HCT116 (cell line): ENCODE results near the gene SPEF2. TPM values are rescaled to one million over a fixed set of nuclear protein-coding genes. Genes with fewer than 3 reads are reported as not detected.

ENCODE experiments used
- ATAC-seq: fragments of 200-7000 bp; cut with Tn5 transposase; 2 replicates; pipeline ENCODE4 v1.9.1; 2020; ENCODE audit warnings: mild to moderate bottlenecking, moderate library complexity
- BruUV-seq: library from RNA; stranded (reverse); fragments of 400-500 nt; replicated peaks from 2 replicates; lab custom pipeline; 2021; lab: Mats Ljungman, UMichigan
- CTCF ChIA-PET: fragments of 300-600 bp; sonication (Branson Sonifier 250); formaldehyde crosslinking; loops from one replicate; lab custom pipeline; 2021; ENCODE audit warnings: antibody characterized with exemption; lab: Charles Lee
- POLR2A ChIA-PET: fragments of 300-600, 350-600 bp; sonication (Branson Sonifier 250); formaldehyde crosslinking; loops from one replicate; lab custom pipeline; 2021; ENCODE audit warnings: antibody characterized with exemption; lab: Charles Lee
- RAD21 ChIA-PET, 2 experiments: fragments of 300-600 bp; sonication (Branson Sonifier 250); formaldehyde crosslinking; loops; one replicate each; lab custom pipeline; 2023; ENCODE audit warnings: low total read pairs in 2 of 2; ENCODE audit not compliant: uncharacterized antibody in 2 of 2, unreplicated experiment in 2 of 2, low non-redundant PET in 1 of 2; lab: Charles Lee
- DNase-seq: peaks from one replicate; pipeline ENCODE4 v3.0.0-alpha.2; 2010; ENCODE audit warnings: low read depth, low spot score
- H2AFZ ChIP-seq: fragments of 200-600 bp; shearing (Covaris generic), sonication (generic); 2 replicates; pipeline ENCODE4 v1.6.1; 2017; ENCODE audit warnings: low read depth, mixed run types, mixed read lengths, antibody characterized with exemption, low read length; ENCODE audit not compliant: poor library complexity, severe bottlenecking
- H3K27ac ChIP-seq: 2 replicates; pipeline ENCODE4 v1.5.1; 2012; ENCODE audit warnings: low read depth, low read length
- H3K27me3 ChIP-seq: fragments of 200-600 bp; sonication (generic); 2 replicates; pipeline ENCODE4 v1.6.1; 2016; ENCODE audit warnings: mixed run types, low read length, mixed read lengths; ENCODE audit not compliant: insufficient read depth
- H3K36me3 ChIP-seq, 2 experiments: fragments of 200-500 bp in 1 of 2; fragments of 200-600 bp in 1 of 2; sonication (Bioruptor generic) in 1 of 2; sonication (generic) in 1 of 2; 2 replicates each; pipeline versions ENCODE4 v1.5.1 to v1.6.1; 2014 to 2016; ENCODE audit warnings: low read length in 2 of 2, inconsistent platforms in 1 of 2, mixed read lengths in 1 of 2, mixed run types in 1 of 2; ENCODE audit not compliant: insufficient read depth in 2 of 2, control insufficient read depth in 1 of 2
- H3K4me1 ChIP-seq, 2 experiments: fragments of 200-600 bp in 1 of 2; sonication (generic) in 1 of 2; 2 replicates each; pipeline versions ENCODE4 v1.5.1 to v1.6.1; 2012 to 2017; ENCODE audit warnings: low read length in 2 of 2, inconsistent platforms in 1 of 2, mild to moderate bottlenecking in 1 of 2, mixed read lengths in 1 of 2, mixed run types in 1 of 2, moderate library complexity in 1 of 2; ENCODE audit not compliant: insufficient read depth in 2 of 2, control insufficient read depth in 1 of 2
- H3K4me2 ChIP-seq: fragments of 200-600 bp; sonication (generic); 2 replicates; pipeline ENCODE4 v1.6.1; 2017; ENCODE audit warnings: mixed run types, low read length, mixed read lengths
- H3K4me3 ChIP-seq, 2 experiments: fragments of 200-600 bp in 1 of 2; sonication (generic) in 1 of 2; replicated peaks in 1 of 2; 2 replicates each; pipeline ENCODE4 v1.5.1; 2011 to 2016; ENCODE audit warnings: low read length in 2 of 2, control low read depth in 1 of 2, low read depth in 1 of 2, mild to moderate bottlenecking in 1 of 2, mixed read lengths in 1 of 2, mixed run types in 1 of 2
- H3K79me2 ChIP-seq: fragments of 200-600 bp; sonication (generic); 2 replicates; pipeline ENCODE4 v1.6.1; 2017; ENCODE audit warnings: mild to moderate bottlenecking, mixed run types, low read length, moderate library complexity, mixed read lengths; ENCODE audit not compliant: insufficient read depth
- H3K9ac ChIP-seq: fragments of 200-600 bp; sonication (generic); 2 replicates; pipeline ENCODE4 v1.6.1; 2016; ENCODE audit warnings: low read length, mixed read lengths
- H3K9me2 ChIP-seq: fragments of 200-600 bp; sonication (generic), shearing (Covaris generic); 2 replicates; pipeline ENCODE4 v1.6.1; 2017; ENCODE audit warnings: mixed run types, mild to moderate bottlenecking, moderate library complexity; ENCODE audit not compliant: insufficient read depth
- H3K9me3 ChIP-seq, 2 experiments: fragments of 200-500 bp in 1 of 2; fragments of 200-600 bp in 1 of 2; sonication (Bioruptor generic) in 1 of 2; sonication (generic) in 1 of 2; 2 replicates each; pipeline ENCODE4 v1.6.1; 2014 to 2017; ENCODE audit warnings: low read length in 2 of 2, mixed read lengths in 2 of 2, inconsistent platforms in 1 of 2, low read depth in 1 of 2, mild to moderate bottlenecking in 1 of 2, mixed run types in 1 of 2, moderate library complexity in 1 of 2; ENCODE audit not compliant: control insufficient read depth in 1 of 2, insufficient read depth in 1 of 2
- H4K20me1 ChIP-seq: fragments of 200-600 bp; sonication (generic), shearing (Covaris generic); 2 replicates; pipeline ENCODE4 v1.6.1; 2017; ENCODE audit warnings: mixed run types, mild to moderate bottlenecking, moderate library complexity; ENCODE audit not compliant: insufficient read depth
- ATF3 ChIP-seq: IDR thresholded peaks from 2 replicates; pipeline ENCODE4 v1.6.1; 2012
- CBX3 ChIP-seq: IDR thresholded peaks from 2 replicates; pipeline ENCODE4 v1.6.1; 2012; ENCODE audit warnings: low read depth
- CTCF ChIP-seq, 3 experiments: fragments of 200-600 bp in 1 of 3; sonication (generic) in 1 of 3; IDR thresholded peaks in 2 of 3; conservative IDR thresholded peaks in 1 of 3; 2 replicates each; pipeline ENCODE4 v1.5.1; 2012 to 2017; ENCODE audit warnings: low read depth in 2 of 3, low read length in 2 of 3, antibody characterized with exemption in 1 of 3, borderline replicate concordance in 1 of 3, control low read depth in 1 of 3, mild to moderate bottlenecking in 1 of 3, mixed read lengths in 1 of 3, mixed run types in 1 of 3, moderate library complexity in 1 of 3; ENCODE audit not compliant: insufficient read depth in 1 of 3
- ELF1 ChIP-seq: IDR thresholded peaks from 2 replicates; pipeline ENCODE4 v1.6.1; 2012; ENCODE audit warnings: low read depth, borderline replicate concordance
- EZH2 ChIP-seq: fragments of 200-600 bp; sonication (generic); IDR thresholded peaks from 2 replicates; pipeline ENCODE4 v1.6.1; 2017; ENCODE audit warnings: antibody characterized with exemption, mixed run types
- EZH2phosphoT487 ChIP-seq: fragments of 200-600 bp; IDR thresholded peaks from 2 replicates; pipeline ENCODE4 v1.6.1; 2018; ENCODE audit warnings: antibody characterized with exemption, borderline replicate concordance
- FOSL1 ChIP-seq: IDR thresholded peaks from 2 replicates; pipeline ENCODE4 v1.6.1; 2012; ENCODE audit warnings: low read depth
- JUND ChIP-seq: IDR thresholded peaks from 2 replicates; pipeline ENCODE4 v1.6.1; 2012
- MAX ChIP-seq: IDR thresholded peaks from 2 replicates; pipeline ENCODE4 v1.6.1; 2012
- POLR2A ChIP-seq: IDR thresholded peaks from 2 replicates; pipeline ENCODE4 v1.7.0; 2011; ENCODE audit warnings: borderline replicate concordance; ENCODE audit not compliant: insufficient read depth, insufficient read length; ENCODE audit errors: extremely low read depth
- POLR2AphosphoS5 ChIP-seq: IDR thresholded peaks from 2 replicates; pipeline ENCODE4 v1.6.1; 2011; ENCODE audit warnings: mild to moderate bottlenecking, low read depth, low read length, moderate library complexity
- RAD21 ChIP-seq: IDR thresholded peaks from 2 replicates; pipeline ENCODE4 v1.6.1; 2012; ENCODE audit warnings: low read depth, mild to moderate bottlenecking
- REST ChIP-seq: IDR thresholded peaks from 2 replicates; pipeline ENCODE4 v1.6.1; 2012; ENCODE audit warnings: low read depth
- SIN3A ChIP-seq: IDR thresholded peaks from 2 replicates; pipeline ENCODE4 v1.6.1; 2012; ENCODE audit warnings: low read depth
- SP1 ChIP-seq: IDR thresholded peaks from 2 replicates; pipeline ENCODE4 v1.6.1; 2012; ENCODE audit warnings: low read depth
- TCF7L2 ChIP-seq: IDR thresholded peaks from 2 replicates; pipeline ENCODE4 v1.7.0; 2011; ENCODE audit warnings: borderline replicate concordance, inconsistent platforms; ENCODE audit not compliant: insufficient read depth, insufficient read length; ENCODE audit errors: extremely low read depth
- YY1 ChIP-seq: IDR thresholded peaks from 2 replicates; pipeline ENCODE4 v1.6.1; 2011; ENCODE audit warnings: low read length, low read depth, moderate library complexity, mild to moderate bottlenecking; ENCODE audit not compliant: insufficient replicate concordance; ENCODE audit errors: extremely low read depth
- ZBTB33 ChIP-seq: IDR thresholded peaks from 2 replicates; pipeline ENCODE4 v1.6.1; 2011; ENCODE audit warnings: mild to moderate bottlenecking, low read length, moderate library complexity; ENCODE audit not compliant: insufficient replicate concordance; ENCODE audit errors: extremely low read depth
- ZFX ChIP-seq: fragments of 450-650 bp; IDR thresholded peaks from 2 replicates; pipeline ENCODE4 v1.6.1; 2017
- ZNF274 ChIP-seq: fragments of 200-500 bp; sonication (Bioruptor generic); IDR thresholded peaks from 2 replicates; pipeline ENCODE4 v1.6.1; 2014; ENCODE audit warnings: mild to moderate bottlenecking, low read depth, low read length, inconsistent platforms
- intact Hi-C: fragments of 100-400 bp; cut with micrococcal nuclease; formaldehyde crosslinking; loops from 2 replicates; pipeline ENCODE4 v1.10.0; 2022
- total RNA-seq: library from RNA; stranded (reverse); gene quantifications from one replicate; pipeline ENCODE4 v1.2.1, GENCODE V29; 2021; ENCODE audit not compliant: unreplicated experiment

Gene SPEF2
- total RNA-seq, 1 experiment from 2014 or later: 4.6 TPM

DNA sequence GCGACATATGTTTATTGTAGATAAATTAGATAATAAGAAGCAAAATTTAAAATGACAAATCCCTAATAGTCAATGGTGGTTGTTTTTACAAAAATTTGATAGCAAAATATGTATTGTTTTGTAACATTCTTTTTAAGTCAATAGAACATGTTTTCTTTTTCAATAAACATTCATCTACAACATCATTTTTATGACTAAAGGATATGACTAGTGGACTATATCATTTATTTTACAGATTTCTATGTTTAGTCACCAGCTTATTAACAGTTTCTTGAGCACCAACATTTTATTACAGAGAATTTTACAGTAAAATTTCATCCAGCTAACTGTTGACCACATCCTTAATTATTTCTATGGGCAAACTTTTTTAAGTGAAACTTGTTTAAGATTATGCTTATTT, 124.3 kb downstream of the SPEF2 start:
- H3K4me2 ChIP-seq: no peak overlapping the region
- TF ChIP-seq POLR2A: no peak
- TF ChIP-seq CBX3: no peak
- no peak for TF ChIP-seq RAD21
- TF ChIP-seq YY1: no peak
- TF ChIP-seq TCF7L2: no peak
- TF ChIP-seq EZH2phosphoT487: no peak
- no peak for TF ChIP-seq MAX
- TF ChIP-seq SP1: no peak
- no peak for TF ChIP-seq REST
- TF ChIP-seq EZH2: no peak
- no peak for TF ChIP-seq CTCF (IDR thresholded peaks at IDR 0.05 in 2 of 3, conservative IDR thresholded peaks at IDR 0.05 in 1 of 3; ENCODE audit: borderline replicate concordance in 1 of 3, insufficient read depth in 1 of 3, low read depth in 2 of 3, low read length in 2 of 3)
- TF ChIP-seq SIN3A: no peak
- TF ChIP-seq ATF3: no peak
- no peak for TF ChIP-seq ZBTB33
- no peak for TF ChIP-seq POLR2AphosphoS5
- no peak for TF ChIP-seq ELF1
- no peak for TF ChIP-seq FOSL1
- no peak for TF ChIP-seq ZNF274
- TF ChIP-seq ZFX: no peak
- no peak for TF ChIP-seq JUND
- no peaks in the 10 kb centered on the region for H3K9me2 ChIP-seq
- POLR2A ChIA-PET: no interaction called here
- H3K4me1 ChIP-seq: no peaks in the 10 kb centered on the region
- intact Hi-C loops: no loop called here
- H4K20me1 ChIP-seq: no peaks in the 10 kb centered on the region
- no peaks in the 10 kb centered on the region for H3K36me3 ChIP-seq
- H3K9ac ChIP-seq: no peak overlapping the region
- H3K79me2 ChIP-seq: no peaks in the 10 kb centered on the region
- RAD21 ChIA-PET: no interaction called here
- no peak overlapping the region for H2AFZ ChIP-seq
- no peak overlapping the region for H3K4me3 ChIP-seq
- DNase-seq (no peak), ATAC-seq (no peak)
- H3K27me3 ChIP-seq: 0 out of 2 replicates have a peak, but pooled peaks cover 4% of the 10 kb centered on the region
- H3K27ac ChIP-seq: no peak overlapping the region
- CTCF ChIA-PET: no interaction called here
- H3K9me3 ChIP-seq: no peaks in the 10 kb centered on the region
- no TSS peak for BruUV-seq
